ENCODE results near the gene FGF5.
"Not testable (repeated sequence)": the region's sequence is repeated elsewhere in the genome, so short reads cannot be mapped to it uniquely, and the experiment has no call there.

The FGF5 gene

DNA sequence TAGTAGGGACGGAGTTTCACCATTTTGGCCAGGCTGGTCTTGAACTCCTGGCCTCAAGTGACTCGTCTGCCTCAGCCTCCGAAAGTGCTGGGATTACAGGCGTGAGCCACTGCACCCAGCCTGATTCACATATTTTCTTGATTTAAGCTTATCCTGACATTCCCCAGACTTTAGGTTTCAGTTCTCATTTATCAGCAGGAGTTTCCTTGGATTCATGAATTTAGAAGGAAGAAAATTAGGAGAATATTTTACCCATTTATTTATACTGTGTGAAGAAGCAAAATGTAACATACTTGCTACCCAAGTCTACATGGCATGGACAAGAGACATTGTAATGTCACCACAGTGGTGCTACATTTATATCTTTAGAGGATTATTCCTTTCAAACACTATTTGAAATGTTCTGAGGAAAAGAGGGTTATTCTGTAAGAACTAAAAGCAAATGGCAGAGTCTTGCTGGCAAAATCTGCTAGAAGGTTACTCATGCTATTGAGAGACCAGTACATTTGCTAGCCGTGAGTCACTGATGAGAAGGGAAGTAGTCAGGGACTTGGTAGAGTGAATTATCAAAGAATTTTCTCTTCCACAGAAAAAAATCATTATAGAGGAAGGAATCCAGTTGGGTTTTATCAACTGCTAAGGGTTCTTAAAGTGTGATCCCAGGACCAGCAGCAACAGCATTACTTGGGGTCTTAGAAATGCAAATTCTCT is 43.0 kb downstream of the FGF5 start:
- Histone ChIP-seq H3K4me3 (ENCODE audit: low read depth, low read length) (no peak overlapping the region), H3K79me2 (no peaks in the 10 kb centered on the region), H2AFZ (no peak overlapping the region), H3K9ac (no peak overlapping the region), H3K27me3 (ENCODE audit: control insufficient read depth, insufficient read depth, low read length) (no peaks in the 10 kb centered on the region), H3K9me3 (ENCODE audit: control insufficient read depth, low read length) (no peaks in the 10 kb centered on the region), H3K36me3 (ENCODE audit: control insufficient read depth, insufficient read depth, low read length) (no peaks in the 10 kb centered on the region), H3K27ac (no peak overlapping the region), H3K4me1 (no peaks in the 10 kb centered on the region), H3K4me2 (ENCODE audit: low read length) (no peak overlapping the region)
- TF ChIP-seq, protein P1, sequence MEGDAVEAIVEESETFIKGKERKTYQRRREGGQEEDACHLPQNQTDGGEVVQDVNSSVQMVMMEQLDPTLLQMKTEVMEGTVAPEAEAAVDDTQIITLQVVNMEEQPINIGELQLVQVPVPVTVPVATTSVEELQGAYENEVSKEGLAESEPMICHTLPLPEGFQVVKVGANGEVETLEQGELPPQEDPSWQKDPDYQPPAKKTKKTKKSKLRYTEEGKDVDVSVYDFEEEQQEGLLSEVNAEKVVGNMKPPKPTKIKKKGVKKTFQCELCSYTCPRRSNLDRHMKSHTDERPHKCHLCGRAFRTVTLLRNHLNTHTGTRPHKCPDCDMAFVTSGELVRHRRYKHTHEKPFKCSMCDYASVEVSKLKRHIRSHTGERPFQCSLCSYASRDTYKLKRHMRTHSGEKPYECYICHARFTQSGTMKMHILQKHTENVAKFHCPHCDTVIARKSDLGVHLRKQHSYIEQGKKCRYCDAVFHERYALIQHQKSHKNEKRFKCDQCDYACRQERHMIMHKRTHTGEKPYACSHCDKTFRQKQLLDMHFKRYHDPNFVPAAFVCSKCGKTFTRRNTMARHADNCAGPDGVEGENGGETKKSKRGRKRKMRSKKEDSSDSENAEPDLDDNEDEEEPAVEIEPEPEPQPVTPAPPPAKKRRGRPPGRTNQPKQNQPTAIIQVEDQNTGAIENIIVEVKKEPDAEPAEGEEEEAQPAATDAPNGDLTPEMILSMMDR (IDR thresholded peaks at IDR 0.05), result no peak

DNA sequence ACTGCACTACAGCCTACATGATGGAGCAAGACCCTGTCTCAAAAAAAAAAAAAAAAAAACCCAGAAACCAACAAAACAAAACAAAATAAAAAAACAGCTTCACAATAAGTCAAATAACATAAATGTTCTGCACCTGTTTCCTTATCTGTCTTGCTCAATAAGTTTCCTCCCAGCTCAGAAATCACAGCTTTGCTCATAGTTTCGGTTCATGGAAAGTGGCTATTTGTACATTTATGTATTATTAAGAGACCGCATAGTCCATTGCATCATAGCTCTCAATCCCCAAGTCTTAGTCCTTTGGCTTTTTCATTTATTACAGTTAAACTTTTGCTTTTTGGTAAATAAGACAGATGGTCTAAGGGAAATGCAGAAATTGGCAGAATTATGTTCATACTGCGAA is 44.7 kb downstream of the FGF5 start:
- Histone ChIP-seq H3K4me2 (ENCODE audit: low read length) (no peak overlapping the region), H3K79me2 (no peaks in the 10 kb centered on the region), H3K36me3 (ENCODE audit: control insufficient read depth, insufficient read depth, low read length) (no peaks in the 10 kb centered on the region), H3K27ac (no peak overlapping the region), H3K27me3 (ENCODE audit: control insufficient read depth, insufficient read depth, low read length) (no peaks in the 10 kb centered on the region), H3K4me3 (ENCODE audit: low read depth, low read length) (no peak overlapping the region), H3K9ac (no peak overlapping the region), H3K9me3 (ENCODE audit: control insufficient read depth, low read length) (no peaks in the 10 kb centered on the region), H2AFZ (no peak overlapping the region), H3K4me1 (no peaks in the 10 kb centered on the region)
- TF ChIP-seq, protein P1 (IDR thresholded peaks at IDR 0.05), result no peak

DNA sequence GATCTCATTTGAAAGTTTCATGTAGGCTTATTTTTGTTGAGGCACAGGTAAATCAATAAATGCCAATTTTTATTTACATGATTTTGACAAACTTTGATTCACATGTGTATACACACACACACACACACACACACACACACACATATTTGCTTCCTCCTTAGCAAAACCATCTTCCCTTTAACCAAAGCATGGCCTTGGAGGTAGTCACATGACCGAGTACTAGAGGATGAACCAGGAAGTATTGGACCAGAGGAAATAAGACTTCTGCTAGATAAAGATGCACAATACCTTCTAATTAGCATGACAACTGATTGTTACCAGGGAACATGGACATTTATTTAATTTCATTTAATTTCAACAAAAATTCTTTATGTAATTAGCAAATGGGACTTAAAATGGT is 45.7 kb downstream of the FGF5 start:
- Histone ChIP-seq H3K36me3 (ENCODE audit: control insufficient read depth, insufficient read depth, low read length) (no peaks in the 10 kb centered on the region), H3K9ac (no peak overlapping the region), H3K4me1 (no peaks in the 10 kb centered on the region), H3K79me2 (no peaks in the 10 kb centered on the region), H2AFZ (no peak overlapping the region), H3K27me3 (ENCODE audit: control insufficient read depth, insufficient read depth, low read length) (no peaks in the 10 kb centered on the region), H3K27ac (no peak overlapping the region), H3K4me2 (ENCODE audit: low read length) (no peak overlapping the region), H3K4me3 (ENCODE audit: low read depth, low read length) (no peak overlapping the region), H3K9me3 (ENCODE audit: control insufficient read depth, low read length) (no peaks in the 10 kb centered on the region)
- TF ChIP-seq, protein P1 (IDR thresholded peaks at IDR 0.05), result no peak

DNA sequence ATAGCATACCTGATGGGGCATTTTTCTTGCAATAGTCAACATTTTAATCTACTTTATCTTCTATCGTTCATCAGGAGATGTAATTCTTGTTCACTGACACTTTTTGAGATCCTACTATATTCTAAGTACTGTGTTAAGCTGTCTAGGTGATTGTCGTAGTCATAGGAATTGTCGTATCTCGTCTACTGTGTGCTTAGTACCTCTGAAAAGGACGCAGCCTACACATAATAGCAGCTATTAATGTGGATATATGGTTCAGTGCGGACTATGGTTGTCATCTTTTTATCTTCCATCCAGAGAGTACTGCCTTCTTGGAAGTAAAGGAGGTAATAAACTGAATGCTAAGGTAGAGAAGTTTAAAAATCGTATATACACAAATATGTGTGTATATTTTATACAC is 47.2 kb downstream of the FGF5 start:
- Histone ChIP-seq H3K4me3 (ENCODE audit: low read depth, low read length) (no peak overlapping the region), H3K9me3 (ENCODE audit: control insufficient read depth, low read length) (no peaks in the 10 kb centered on the region), H3K36me3 (ENCODE audit: control insufficient read depth, insufficient read depth, low read length) (no peaks in the 10 kb centered on the region), H3K4me1 (no peaks in the 10 kb centered on the region), H3K9ac (no peak overlapping the region), H2AFZ (no peak overlapping the region), H3K27me3 (ENCODE audit: control insufficient read depth, insufficient read depth, low read length) (no peaks in the 10 kb centered on the region), H3K4me2 (ENCODE audit: low read length) (no peak overlapping the region), H3K79me2 (no peaks in the 10 kb centered on the region), H3K27ac (no peak overlapping the region)
- TF ChIP-seq, protein P1 (IDR thresholded peaks at IDR 0.05), result no peak

DNA sequence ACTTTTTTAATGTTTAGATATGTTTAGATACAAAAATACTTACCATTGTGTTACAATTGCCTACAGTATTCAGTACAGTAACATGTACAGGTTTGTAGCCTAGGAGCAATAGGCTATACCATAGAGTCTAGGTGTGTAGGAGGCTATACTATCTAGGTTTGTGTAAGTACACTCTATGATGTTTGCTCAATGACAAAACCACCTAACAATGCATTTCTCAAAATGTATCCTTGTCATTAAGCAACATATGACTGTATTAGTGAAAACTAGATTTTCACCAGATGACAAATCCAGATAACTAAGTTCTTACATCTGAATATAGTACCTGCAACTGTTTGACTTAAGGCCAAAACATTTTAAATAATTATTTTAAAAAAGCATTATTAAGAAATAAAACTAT is 49.4 kb downstream of the FGF5 start:
- not testable (repeated sequence) for H3K9me3 ChIP-seq (ENCODE audit: control insufficient read depth, low read length); H3K27me3 ChIP-seq (ENCODE audit: control insufficient read depth, insufficient read depth, low read length); H3K9ac ChIP-seq; H2AFZ ChIP-seq; H3K36me3 ChIP-seq (ENCODE audit: control insufficient read depth, insufficient read depth, low read length); H3K4me3 ChIP-seq (ENCODE audit: low read depth, low read length); H3K4me1 ChIP-seq; H3K4me2 ChIP-seq (ENCODE audit: low read length); H3K79me2 ChIP-seq; H3K27ac ChIP-seq
